ENCODE results near the gene NACC2. TPM values are rescaled to one million over a fixed set of nuclear protein-coding genes. Genes with fewer than 3 reads are reported as not detected.
A peak's percentile ranks its signal among the peaks of the same experiment; 100 is the strongest.

NACC2 gene
- total and polyA plus RNA-seq, 8 donors = 4.1 to 69.2 (median 10.0) TPM

GRCh38 chr9:136115206-136115605 lies 20.1 kb upstream of the NACC2 start:
- Histone ChIP-seq H3K27ac (no peak overlapping the region), H3K4me1 (peaks cover 31 to 56% (median 47%) of the 10 kb centered on the region in 4 donors), H3K36me3 (peaks cover 22 to 34% (median 26%) of the 10 kb centered on the region in 4 donors), H3K4me3 (no peak overlapping the region), H3K27me3 (no peaks in the 10 kb centered on the region), H3K9me3 (no peaks in the 10 kb centered on the region)
- intact Hi-C loops (cut with DNase I; ENCODE audit: low total_unique reads) = no loop called here
- TF ChIP-seq EP300 (IDR thresholded peaks at IDR 0.05) = no peak
- no peak for TF ChIP-seq CTCF (IDR thresholded peaks at IDR 0.05)
- no peak for TF ChIP-seq POLR2AphosphoS5 (IDR thresholded peaks at IDR 0.05)
- no peak for TF ChIP-seq POLR2A (IDR thresholded peaks at IDR 0.05)
- no peak for DNase-seq
- 93 to 95% (median 94%) methylated on average over 11 to 13 of the region's 13 CpGs for WGBS, 5 donors

- TF ChIP-seq CTCF (IDR thresholded peaks at IDR 0.05) (no peak), POLR2A (IDR thresholded peaks at IDR 0.05) (no peak), POLR2AphosphoS5 (IDR thresholded peaks at IDR 0.05) (no peak), EP300 (IDR thresholded peaks at IDR 0.05) (no peak)
- intact Hi-C loops (cut with DNase I; ENCODE audit: low total_unique reads) = no loop called here
- no peak overlapping the region for H3K27ac ChIP-seq
- H3K27me3 ChIP-seq = no peaks in the 10 kb centered on the region
- peaks cover 33 to 56% (median 48%) of the 10 kb centered on the region in 4 donors for H3K4me1 ChIP-seq
- 89 to 94% (median 93%) methylated on average over 18 of the region's 18 CpGs for WGBS, 5 donors
- no peaks in the 10 kb centered on the region for H3K9me3 ChIP-seq
- H3K4me3 ChIP-seq = no peak overlapping the region
- DNase-seq = no peak
- peaks cover 22 to 34% (median 26%) of the 10 kb centered on the region in 4 donors for H3K36me3 ChIP-seq
Observed at GRCh38 chr9:136114610-136115009, 19.5 kb upstream of the NACC2 start.

GRCh38 chr9:136112541-136112940 lies 17.5 kb upstream of the NACC2 start:
- no peak for TF ChIP-seq EP300 (IDR thresholded peaks at IDR 0.05)
- TF ChIP-seq CTCF (IDR thresholded peaks at IDR 0.05) = no peak
- no peak for TF ChIP-seq POLR2AphosphoS5 (IDR thresholded peaks at IDR 0.05)
- TF ChIP-seq POLR2A (IDR thresholded peaks at IDR 0.05) = no peak
- peaks cover 45 to 65% (median 59%) of the 10 kb centered on the region in 4 donors for H3K4me1 ChIP-seq
- intact Hi-C loops (cut with DNase I; ENCODE audit: low total_unique reads) = no loop called here
- 38 to 67% (median 44%) methylated on average over 9 to 11 of the region's 11 CpGs for WGBS, 5 donors
- H3K9me3 ChIP-seq = no peaks in the 10 kb centered on the region
- H3K27me3 ChIP-seq = no peaks in the 10 kb centered on the region
- DNase-seq = no peak
- H3K4me3 ChIP-seq = no peak overlapping the region
- H3K36me3 ChIP-seq = peaks cover 22 to 34% (median 26%) of the 10 kb centered on the region in 4 donors
- H3K27ac ChIP-seq = peak overlapping the region in 1 of 5 donors; percentile 22

- Histone ChIP-seq H3K9me3 (no peaks in the 10 kb centered on the region), H3K4me1 (peaks cover 45 to 64% (median 59%) of the 10 kb centered on the region in 4 donors), H3K27me3 (no peaks in the 10 kb centered on the region), H3K4me3 (no peak overlapping the region), H3K27ac (peak overlapping the region in 1 of 5 donors; percentile 22), H3K36me3 (peaks cover 22 to 32% (median 26%) of the 10 kb centered on the region in 4 donors)
- no peak for DNase-seq
- 64 to 72% (median 66%) methylated on average over 15 to 16 of the region's 16 CpGs for WGBS, 5 donors
- intact Hi-C loops (cut with DNase I; ENCODE audit: low total_unique reads) = no loop called here
- TF ChIP-seq POLR2A (IDR thresholded peaks at IDR 0.05) (no peak), EP300 (IDR thresholded peaks at IDR 0.05) (no peak), POLR2AphosphoS5 (IDR thresholded peaks at IDR 0.05) (no peak), CTCF (IDR thresholded peaks at IDR 0.05) (no peak)
Observed at GRCh38 chr9:136111910-136112309, 16.8 kb upstream of the NACC2 start.
